H1 (cell line): ENCODE data around the gene ABHD14A. TPM values are rescaled to one million over a fixed set of nuclear protein-coding genes. Genes with fewer than 3 reads are reported as not detected.

Experiments used
- CTCF ChIA-PET: fragments of 300-600 bp; sonication (Branson Sonifier 250); formaldehyde crosslinking; loops from one replicate; lab custom pipeline; 2021; ENCODE audit not compliant: partially characterized antibody; lab: Charles Lee
- POLR2A ChIA-PET: fragments of 300-600 bp; sonication (Branson Sonifier 250); formaldehyde crosslinking; loops from one replicate; lab custom pipeline; 2021; ENCODE audit warnings: inconsistent platforms; ENCODE audit not compliant: partially characterized antibody; lab: Charles Lee
- DNase-seq, 2 experiments: peaks; one replicate each; pipeline versions ENCODE4 v3.0.0 to v3.0.0-alpha.2; 2010 to 2022; ENCODE audit warnings: low spot score in 2 of 2, low read depth in 1 of 2, mixed read lengths in 1 of 2
- FAIRE-seq: peaks from 2 replicates; lab custom pipeline; 2011; peaks lifted over from hg19 to GRCh38; lab: Jason Lieb, UNC
- H2AFZ ChIP-seq: 2 replicates; pipeline ENCODE4 v1.8.1; 2012; ENCODE audit warnings: low read length, inconsistent platforms
- H2AK5ac ChIP-seq: 2 replicates; pipeline ENCODE4 v1.6.1; 2013; ENCODE audit warnings: low read depth, low read length
- H2BK120ac ChIP-seq: replicated peaks from 2 replicates; pipeline ENCODE3; 2013; ENCODE audit warnings: low read depth, low read length, inconsistent platforms
- H2BK12ac ChIP-seq: 2 replicates; pipeline ENCODE4 v1.6.1; 2013; ENCODE audit warnings: low read depth, low read length
- H2BK15ac ChIP-seq: 2 replicates; pipeline ENCODE4 v1.6.1; 2013; ENCODE audit warnings: low read length
- H2BK20ac ChIP-seq: 2 replicates; pipeline ENCODE4 v1.6.1; 2013; ENCODE audit warnings: low read length
- H2BK5ac ChIP-seq: 2 replicates; pipeline ENCODE4 v1.6.1; 2013; ENCODE audit warnings: low read depth, low read length
- H3K14ac ChIP-seq: 2 replicates; pipeline ENCODE4 v1.6.1; 2013; ENCODE audit warnings: inconsistent platforms; ENCODE audit not compliant: insufficient read length
- H3K18ac ChIP-seq: 2 replicates; pipeline ENCODE4 v1.6.1; 2013; ENCODE audit warnings: low read length; ENCODE audit errors: extremely low read depth
- H3K23ac ChIP-seq: 2 replicates; pipeline ENCODE4 v1.6.1; 2013; ENCODE audit warnings: inconsistent platforms; ENCODE audit not compliant: insufficient read length
- H3K23me2 ChIP-seq: 2 replicates; pipeline ENCODE4 v1.6.1; 2013; ENCODE audit warnings: low read depth, low read length
- H3K27ac ChIP-seq: 2 replicates; pipeline ENCODE4 v1.6.1; 2011; ENCODE audit warnings: low read depth, low read length, inconsistent platforms
- H3K27me3 ChIP-seq, 4 experiments: replicated peaks in 1 of 4; 1 replicate in 1 of 4; 2 replicates in 3 of 4; pipeline versions ENCODE4 v1.6.1 to v1.8.1; 2011 to 2013; ENCODE audit warnings: low read length in 3 of 4, mild to moderate bottlenecking in 3 of 4, inconsistent platforms in 2 of 4, mixed read lengths in 2 of 4, moderate library complexity in 1 of 4; ENCODE audit not compliant: control insufficient read depth in 3 of 4, insufficient read depth in 3 of 4; ENCODE audit errors: extremely low read depth in 1 of 4
- H3K36me3 ChIP-seq, 4 experiments: 2 replicates each; pipeline versions ENCODE4 v1.6.1 to v1.8.1; 2011 to 2013; ENCODE audit warnings: mild to moderate bottlenecking in 4 of 4, low read length in 3 of 4, moderate library complexity in 2 of 4, control low read depth in 1 of 4, inconsistent platforms in 1 of 4; ENCODE audit not compliant: insufficient read depth in 4 of 4, control insufficient read depth in 2 of 4
- H3K4ac ChIP-seq: replicated peaks from 2 replicates; pipeline ENCODE3; 2013; ENCODE audit warnings: low read length, low read depth, mixed read lengths, inconsistent platforms; ENCODE audit not compliant: insufficient read length
- H3K4me1 ChIP-seq, 4 experiments: replicated peaks in 1 of 4; 1 replicate in 1 of 4; 2 replicates in 3 of 4; pipeline versions ENCODE4 v1.6.1 to v1.8.1; 2011 to 2013; ENCODE audit warnings: low read length in 3 of 4, inconsistent platforms in 2 of 4, mixed read lengths in 1 of 4; ENCODE audit not compliant: insufficient read depth in 4 of 4, control insufficient read depth in 3 of 4
- H3K4me2 ChIP-seq, 2 experiments: 2 replicates each; pipeline versions ENCODE4 v1.6.1 to v1.8.1; 2011 to 2013; ENCODE audit warnings: low read depth in 2 of 2, low read length in 2 of 2, control low read depth in 1 of 2, inconsistent platforms in 1 of 2, mild to moderate bottlenecking in 1 of 2; ENCODE audit not compliant: insufficient read depth in 1 of 2
- H3K4me3 ChIP-seq, 4 experiments: fragments of 200-600, 300-600 bp in 1 of 4; sonication (generic), shearing (Covaris generic), sonication (Bioruptor Twin) in 1 of 4; 2 replicates each; pipeline versions ENCODE4 v1.5.1 to v1.8.1; 2011 to 2016; ENCODE audit warnings: low read length in 4 of 4, low read depth in 3 of 4, control low read depth in 2 of 4, inconsistent platforms in 2 of 4, mild to moderate bottlenecking in 2 of 4, mixed read lengths in 1 of 4, moderate library complexity in 1 of 4; ENCODE audit not compliant: insufficient read depth in 2 of 4; ENCODE audit errors: extremely low read depth in 1 of 4
- H3K56ac ChIP-seq: replicated peaks from 2 replicates; pipeline ENCODE3; 2013; ENCODE audit warnings: low read depth, mild to moderate bottlenecking, mixed read lengths, low read length, inconsistent platforms; ENCODE audit not compliant: insufficient read length
- H3K79me1 ChIP-seq: 2 replicates; pipeline ENCODE4 v1.6.1; 2013; ENCODE audit warnings: low read depth, low read length, control low read depth
- H3K79me2 ChIP-seq, 2 experiments: 2 replicates each; pipeline versions ENCODE4 v1.6.1 to v1.8.1; 2012 to 2013; ENCODE audit warnings: low read length in 2 of 2, mild to moderate bottlenecking in 2 of 2, inconsistent platforms in 1 of 2; ENCODE audit not compliant: insufficient read depth in 2 of 2, control insufficient read depth in 1 of 2
- H3K9ac ChIP-seq, 4 experiments: replicated peaks in 1 of 4; 1 replicate in 1 of 4; 2 replicates in 3 of 4; pipeline versions ENCODE4 v1.6.1 to v1.8.1; 2011 to 2013; ENCODE audit warnings: low read depth in 3 of 4, low read length in 3 of 4, control low read depth in 2 of 4, mild to moderate bottlenecking in 2 of 4, moderate library complexity in 2 of 4, inconsistent platforms in 1 of 4; ENCODE audit errors: extremely low read depth in 1 of 4
- H3K9me3 ChIP-seq, 2 experiments: 2 replicates each; pipeline versions ENCODE4 v1.6.1 to v1.8.1; 2012 to 2013; ENCODE audit warnings: mild to moderate bottlenecking in 2 of 2, moderate library complexity in 2 of 2, control low read depth in 1 of 2, inconsistent platforms in 1 of 2, low read depth in 1 of 2, low read length in 1 of 2, mixed read lengths in 1 of 2; ENCODE audit not compliant: insufficient read depth in 2 of 2
- H4K20me1 ChIP-seq, 2 experiments: replicated peaks in 1 of 2; 2 replicates each; pipeline versions ENCODE3 to v1.8.1; 2011 to 2013; ENCODE audit warnings: inconsistent platforms in 2 of 2, low read length in 2 of 2, mild to moderate bottlenecking in 1 of 2; ENCODE audit not compliant: insufficient read depth in 2 of 2, control insufficient read depth in 1 of 2
- H4K5ac ChIP-seq: 2 replicates; pipeline ENCODE4 v1.6.1; 2013; ENCODE audit warnings: low read length, low read depth, mixed read lengths, inconsistent platforms; ENCODE audit not compliant: insufficient read length
- H4K8ac ChIP-seq: 2 replicates; pipeline ENCODE4 v1.8.0; 2013; ENCODE audit warnings: mild to moderate bottlenecking, moderate library complexity, low read length, inconsistent platforms; ENCODE audit not compliant: insufficient read depth; ENCODE audit errors: extremely low read depth
- H4K91ac ChIP-seq: replicated peaks from 2 replicates; pipeline ENCODE3; 2013; ENCODE audit warnings: low read length, mixed read lengths, inconsistent platforms; ENCODE audit not compliant: insufficient read length
- ASH2L ChIP-seq: fragments of 200-600, 300-600 bp; sonication (generic); IDR thresholded peaks from one replicate; pipeline ENCODE4 v1.7.1; 2017; ENCODE audit warnings: low read length
- CEBPB ChIP-seq: IDR thresholded peaks from 2 replicates; pipeline ENCODE4 v1.6.1; 2012; ENCODE audit warnings: low read depth, low read length
- CHD2 ChIP-seq: IDR thresholded peaks from 2 replicates; pipeline ENCODE4 v1.6.1; 2012; ENCODE audit warnings: low read length, improper control_type of control experiment
- GABPA ChIP-seq: IDR thresholded peaks from 2 replicates; pipeline ENCODE4 v1.6.1; 2011; ENCODE audit warnings: mild to moderate bottlenecking, low read length, moderate library complexity, borderline replicate concordance; ENCODE audit not compliant: insufficient read depth
- KDM1A ChIP-seq: fragments of 200-600, 300-600 bp; sonication (generic); IDR thresholded peaks from 2 replicates; pipeline ENCODE4 v1.7.1; 2016; ENCODE audit warnings: mild to moderate bottlenecking, low read length, borderline replicate concordance
- RBBP5 ChIP-seq: IDR thresholded peaks from 2 replicates; pipeline ENCODE4 v1.7.1; 2012; ENCODE audit warnings: low read depth, mild to moderate bottlenecking, inconsistent platforms, low read length, moderate library complexity, borderline replicate concordance
- SIRT6 ChIP-seq: IDR thresholded peaks from one replicate; pipeline ENCODE4 v1.7.1; 2012; ENCODE audit warnings: low read length, inconsistent platforms
- SRF ChIP-seq: IDR thresholded peaks from 2 replicates; pipeline ENCODE4 v1.6.1; 2011; ENCODE audit warnings: mild to moderate bottlenecking, low read depth, low read length, moderate library complexity
- YY1 ChIP-seq: IDR thresholded peaks from 2 replicates; pipeline ENCODE4 v1.6.1; 2011; ENCODE audit warnings: low read depth, mild to moderate bottlenecking, low read length
- polyA plus RNA-seq, 7 experiments: library from polyadenylated mRNA; depleted of rRNA in 3 of 7; stranded (reverse) in 5 of 7; unstranded in 2 of 7; fragments of >200 nt in 5 of 7; fragments of 200-250 nt in 2 of 7; gene quantifications; 1 replicate in 5 of 7; 2 replicates in 1 of 7; 4 replicates in 1 of 7; pipeline versions ENCODE4 v1.2.1 to v1.2.3, GENCODE V29; 2011 to 2013; ENCODE audit warnings: missing spikeins in 2 of 7, mixed read lengths in 2 of 7
- total RNA-seq: library from RNA; stranded (reverse); fragmentation: NEBNext Ultra II Directional; extraction: Animal tissue kit (Norgen Biotek cat#: 25700); gene quantifications from 2 replicates; pipeline ENCODE4 v1.2.1, GENCODE V29; 2021

The ABHD14A gene
- total and polyA plus RNA-seq, 2 of the 8 experiments (the other 6 are each of a cell fraction or from before 2014, with no cell fraction given): 4.6 to 9.8 TPM

GRCh38 chr3:51984269-51984647 lies 9.4 kb downstream of the ABHD14A start:
- Histone ChIP-seq H3K4me3 (peak overlapping the region in 1 of 4 experiments; percentile 63; a peak in 1 of 8 replicates), H3K27ac (no peak overlapping the region), H4K5ac (no peak overlapping the region), H3K79me1 (peaks cover 7% of the 10 kb centered on the region), H2BK15ac (no peak overlapping the region), H2BK20ac (no peak overlapping the region), H3K4me2 (peak overlapping the region; percentile 89 to 97; a peak in 3 of 4 replicates), H4K91ac (no peak overlapping the region), H4K8ac (peak overlapping the region; percentile 85; the same call in 1 of the 2 replicates), H2BK5ac (no peak overlapping the region; the same call in 1 of the 2 replicates), H3K23ac (no peak overlapping the region), H3K27me3 (no peaks in the 10 kb centered on the region), H3K36me3 (no peaks in the 10 kb centered on the region), H2BK120ac (no peak overlapping the region), H3K9ac (no peak overlapping the region), H3K56ac (no peak overlapping the region), H3K14ac (no peak overlapping the region), H3K4me1 (peaks cover 0 to 14% (median 9%) of the 10 kb centered on the region in 4 experiments; a peak in 6 of 7 replicates), H3K18ac (no peak overlapping the region), H3K4ac (no peak overlapping the region), H3K79me2 (no peaks in the 10 kb centered on the region), H3K23me2 (peaks cover 7% of the 10 kb centered on the region), H2BK12ac (no peak overlapping the region), H3K9me3 (no peaks in the 10 kb centered on the region), H2AK5ac (0 out of 2 replicates have a peak overlapping the region, but pooled peaks have one; percentile 77), H2AFZ (no peak overlapping the region), H4K20me1 (peaks cover 0 to 2% of the 10 kb centered on the region in 2 experiments)
- no peak for FAIRE-seq
- DNase-seq: no peak
- CTCF ChIA-PET: interaction anchor here (3.5 to 5.5 kb wide), 5 partner anchors 9 to 41 kb away, joined by 24 to 66 read pairs (median 27); partner anchors contain the start of genes ABHD14B, PARP3, PCBP4 and RPL29
- POLR2A ChIA-PET: interaction anchor here (2.9 to 29.3 kb wide), 4 partner anchors 0 to 30 kb away, joined by 8 to 923 read pairs (median 468); partner anchors contain the start of genes ABHD14A, ABHD14B, ACY1 and GPR62
- TF ChIP-seq KDM1A (no peak), RBBP5 (no peak), CEBPB (no peak), SRF (no peak), ASH2L (no peak), GABPA (no peak), SIRT6 (no peak), CHD2 (no peak), YY1 (no peak)
